Heart left ventricle (tissue), 16 donors: Measurements from ENCODE around the gene ERFE. TPM values are rescaled to one million over a fixed set of nuclear protein-coding genes. Genes with fewer than 3 reads are reported as not detected.

Source experiments
- ATAC-seq, 4 donors: fragments of 200-7000 bp; cut with Tn5 transposase; one replicate each; pipeline ENCODE4 v1.9.1; 2020 to 2022; ENCODE audit warnings: moderate library complexity in 4 of 4, mild to moderate bottlenecking in 3 of 4, moderate number of reproducible peaks in 1 of 4
- DNase-seq, 5 donors: peaks; one replicate each; pipeline ENCODE4 v3.0.0-alpha.2; 2020
- H3K27ac ChIP-seq, 12 donors: fragments of 200-600 bp; sonication (generic) in 4 of 12; one replicate each; pipeline versions ENCODE4 v1.5.0 to v1.8.0; 2016 to 2022; ENCODE audit warnings: mild to moderate bottlenecking in 2 of 12
- H3K27me3 ChIP-seq, 9 donors: fragments of 200-600 bp; sonication (generic) in 2 of 9; one replicate each; pipeline versions ENCODE4 v1.5.1 to v1.8.0; 2016 to 2022; ENCODE audit warnings: mild to moderate bottlenecking in 3 of 9
- H3K36me3 ChIP-seq, 9 donors: fragments of 200-600 bp; sonication (generic) in 2 of 9; one replicate each; pipeline versions ENCODE4 v1.5.0 to v1.8.0; 2018 to 2022; ENCODE audit warnings: mild to moderate bottlenecking in 2 of 9
- H3K4me1 ChIP-seq, 12 donors: fragments of 200-600 bp; sonication (generic) in 4 of 12; one replicate each; pipeline versions ENCODE4 v1.5.0 to v1.8.0; 2016 to 2022; ENCODE audit warnings: mild to moderate bottlenecking in 3 of 12
- H3K4me3 ChIP-seq, 12 donors: fragments of 200-600 bp; sonication (generic) in 4 of 12; one replicate each; pipeline versions ENCODE4 v1.5.0 to v1.8.0; 2017 to 2022; ENCODE audit warnings: mild to moderate bottlenecking in 9 of 12, moderate library complexity in 4 of 12
- H3K9me3 ChIP-seq, 12 donors: fragments of 200-600 bp; sonication (generic) in 4 of 12; one replicate each; pipeline versions ENCODE4 v1.5.0 to v1.8.0; 2016 to 2022; ENCODE audit warnings: mild to moderate bottlenecking in 1 of 12
- POLR2A ChIP-seq, 2 donors: fragments of 450-650 bp; IDR thresholded peaks; one replicate each; pipeline ENCODE4 v1.6.1; 2017; ENCODE audit warnings: antibody characterized with exemption in 2 of 2, mild to moderate bottlenecking in 2 of 2, moderate library complexity in 2 of 2
- WGBS, 4 donors: extraction: QIAGEN DNeasy Blood & Tissue Kit in 2 of 4; methylation state at CpG; one replicate each; pipeline versions ENCODE4 v1.1.5 to v1.1.7; 2013 to 2018; 5-methylcytosine and 5-hydroxymethylcytosine counted together
- intact Hi-C, 10 donors: fragments of 100-400 bp; cut with DNase I; formaldehyde crosslinking; loops; one replicate each; pipeline versions ENCODE4 v1.11.1 to v1.14.2; 2022
- polyA plus RNA-seq, 2 donors: library from polyadenylated mRNA; stranded (reverse); fragments of 200-250 nt; gene quantifications; one replicate each; pipeline ENCODE4 v1.2.3, GENCODE V29; 2013
- total RNA-seq, 9 donors: library from RNA; depleted of rRNA in 2 of 9; stranded (reverse); fragments of >200 nt in 2 of 9; fragmentation: NEBNext Ultra II Directional in 3 of 9; extraction: Animal tissue kit (Norgen Biotek cat#: 25700) in 3 of 9; gene quantifications; one replicate each; pipeline versions ENCODE4 v1.1.0 to v1.2.4, GENCODE V29; 2016 to 2023
- TF ChIP-seq, protein P1 (sequence below), 12 donors: fragments of 200-600 bp; sonication (generic) in 4 of 12; IDR thresholded peaks; one replicate each; pipeline versions ENCODE4 v1.5.0 to v1.8.0; 2018 to 2022; ENCODE audit warnings: antibody characterized with exemption in 12 of 12, mild to moderate bottlenecking in 5 of 12
- donor health status: ischemic (EF 13 %, LVEDD 7.1; RV severe dilation, severe dysfunction).
- donor health status: healthy with polysubstance abuse.
- donor health status: DM: no; HTN: yes; CAD: no.
- donor health status: DM: no; HTN: no; CAD: no.
- donor health status: ischemic (EF 25% LVEDD 6.9; RV normal size, moderate dysfunction).
- donor health status: ischemic (EF 25% LVEDD 5.7; RV mildly dilated, moderate dysfunction).
- donor health status: healthy.
- donor health status: DM: yes; HTN: yes; CAD: no.
- donor health status: ischemic (EF 35%, LVEDD 5.7; RV mildly dilated, moderate dysfunction).
- donor health status: nonischemic (EF 11% LVEDD 7.7; RV severe dilation, severe dysfunction).
- donor health status: DM: yes; HTN: yes; CAD: no.
- donor health status: PGD.
- donor health status: ischemic (EF 29% LVEDD 5.4; RV normal size, mild dysfunction).
- donor health status: nonischemic (EF 23%, LVEDD 6.1; RV moderate dilation, normal function).

The ERFE gene
- total and polyA plus RNA-seq, 11 donors: 0.08 to 1.8 (median 0.48) TPM; not detected in 3

DNA sequence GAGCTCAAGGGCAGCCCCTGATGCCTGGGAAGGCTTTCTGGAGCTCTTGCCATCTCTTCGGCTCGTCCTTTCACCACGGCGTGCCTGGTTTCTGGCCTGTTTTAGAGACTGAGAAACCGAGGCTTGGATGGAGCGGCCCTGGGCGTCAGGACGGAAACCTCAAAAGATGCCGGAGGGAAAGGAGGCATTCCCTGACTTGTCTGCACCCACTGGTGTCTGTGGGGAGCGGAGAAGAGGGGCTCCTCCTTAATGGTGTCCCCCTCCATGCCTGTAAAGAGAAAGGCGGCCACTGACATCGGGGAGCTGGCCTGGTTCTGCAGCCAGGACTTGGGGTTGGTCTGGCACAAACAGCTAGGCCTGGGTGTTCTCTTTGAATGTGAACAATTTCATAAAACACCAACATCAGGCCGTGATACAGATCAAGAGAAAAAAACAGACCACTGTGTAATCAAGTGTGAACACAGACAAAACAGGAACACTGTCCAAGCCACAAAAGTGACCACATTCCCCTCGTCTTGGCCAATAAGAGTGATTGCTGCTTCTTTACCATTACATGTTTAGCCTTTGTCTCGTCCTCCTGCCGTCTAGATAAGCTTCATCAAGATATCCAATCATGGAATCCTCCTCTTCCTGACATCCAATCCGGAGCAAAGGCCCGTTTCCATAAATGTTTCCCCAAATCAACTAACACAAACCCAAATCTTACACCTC, 45.4 kb downstream of the ERFE start:
- Histone ChIP-seq H3K4me1 (peaks cover 0 to 42% (median 30%) of the 10 kb centered on the region in 12 donors), H3K27ac (peak overlapping the region; percentile 67 to 97 (median 92)), H3K27me3 (no peaks in the 10 kb centered on the region), H3K9me3 (no peaks in the 10 kb centered on the region), H3K36me3 (no peaks in the 10 kb centered on the region), H3K4me3 (peak overlapping the region in 11 of 12 donors; percentile 64 to 94 (median 77))
- no peak for TF ChIP-seq POLR2A (IDR thresholded peaks at IDR 0.05)
- TF ChIP-seq, protein P1, sequence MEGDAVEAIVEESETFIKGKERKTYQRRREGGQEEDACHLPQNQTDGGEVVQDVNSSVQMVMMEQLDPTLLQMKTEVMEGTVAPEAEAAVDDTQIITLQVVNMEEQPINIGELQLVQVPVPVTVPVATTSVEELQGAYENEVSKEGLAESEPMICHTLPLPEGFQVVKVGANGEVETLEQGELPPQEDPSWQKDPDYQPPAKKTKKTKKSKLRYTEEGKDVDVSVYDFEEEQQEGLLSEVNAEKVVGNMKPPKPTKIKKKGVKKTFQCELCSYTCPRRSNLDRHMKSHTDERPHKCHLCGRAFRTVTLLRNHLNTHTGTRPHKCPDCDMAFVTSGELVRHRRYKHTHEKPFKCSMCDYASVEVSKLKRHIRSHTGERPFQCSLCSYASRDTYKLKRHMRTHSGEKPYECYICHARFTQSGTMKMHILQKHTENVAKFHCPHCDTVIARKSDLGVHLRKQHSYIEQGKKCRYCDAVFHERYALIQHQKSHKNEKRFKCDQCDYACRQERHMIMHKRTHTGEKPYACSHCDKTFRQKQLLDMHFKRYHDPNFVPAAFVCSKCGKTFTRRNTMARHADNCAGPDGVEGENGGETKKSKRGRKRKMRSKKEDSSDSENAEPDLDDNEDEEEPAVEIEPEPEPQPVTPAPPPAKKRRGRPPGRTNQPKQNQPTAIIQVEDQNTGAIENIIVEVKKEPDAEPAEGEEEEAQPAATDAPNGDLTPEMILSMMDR (IDR thresholded peaks at IDR 0.05): no peak
- WGBS, 4 donors: 59 to 79% (median 59%) methylated on average over 11 to 18 of the region's 18 CpGs
- ATAC-seq (no peak), DNase-seq (peak in 2 of 5 donors; percentile 29 to 33)
- intact Hi-C loops: loop anchor here in 2 of 10 donors (5.0 kb wide), 2 partner anchors 33 to 38 kb away; partner anchors contain the start of gene HES6 (in 1 of the 2)

DNA sequence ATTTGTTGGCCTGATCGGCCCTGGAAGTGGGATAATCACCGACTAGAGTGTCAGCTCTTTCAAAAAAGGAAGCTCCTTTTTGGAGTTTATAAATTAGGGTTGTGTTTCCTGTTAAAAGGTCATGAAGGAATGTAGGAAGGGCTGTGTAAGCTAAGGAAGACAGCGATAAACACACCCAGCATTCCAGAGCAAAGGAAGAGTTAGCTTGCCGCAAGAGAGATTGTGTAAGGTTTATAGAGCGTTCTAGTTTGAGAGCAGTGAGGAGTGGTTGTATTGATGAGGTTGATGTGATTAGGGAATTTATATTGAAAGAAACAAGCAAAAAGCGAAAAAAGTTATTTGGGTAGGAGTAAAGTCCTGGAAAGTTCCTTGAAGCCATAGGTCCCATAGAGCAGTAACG, 48.2 kb downstream of the ERFE start:
- WGBS, 4 donors: 73 to 77% (median 76%) methylated on average over 7 of the region's 7 CpGs
- H3K36me3 ChIP-seq: no peaks in the 10 kb centered on the region
- H3K4me1 ChIP-seq: peaks cover 0 to 13% (median 10%) of the 10 kb centered on the region in 12 donors
- intact Hi-C loops: no loop called here
- no peaks in the 10 kb centered on the region for H3K9me3 ChIP-seq
- ATAC-seq (no peak), DNase-seq (no peak)
- no peak for TF ChIP-seq POLR2A (IDR thresholded peaks at IDR 0.05)
- TF ChIP-seq, protein P1 (IDR thresholded peaks at IDR 0.05): no peak
- H3K4me3 ChIP-seq: no peak overlapping the region
- H3K27me3 ChIP-seq: no peaks in the 10 kb centered on the region
- no peak overlapping the region for H3K27ac ChIP-seq

DNA sequence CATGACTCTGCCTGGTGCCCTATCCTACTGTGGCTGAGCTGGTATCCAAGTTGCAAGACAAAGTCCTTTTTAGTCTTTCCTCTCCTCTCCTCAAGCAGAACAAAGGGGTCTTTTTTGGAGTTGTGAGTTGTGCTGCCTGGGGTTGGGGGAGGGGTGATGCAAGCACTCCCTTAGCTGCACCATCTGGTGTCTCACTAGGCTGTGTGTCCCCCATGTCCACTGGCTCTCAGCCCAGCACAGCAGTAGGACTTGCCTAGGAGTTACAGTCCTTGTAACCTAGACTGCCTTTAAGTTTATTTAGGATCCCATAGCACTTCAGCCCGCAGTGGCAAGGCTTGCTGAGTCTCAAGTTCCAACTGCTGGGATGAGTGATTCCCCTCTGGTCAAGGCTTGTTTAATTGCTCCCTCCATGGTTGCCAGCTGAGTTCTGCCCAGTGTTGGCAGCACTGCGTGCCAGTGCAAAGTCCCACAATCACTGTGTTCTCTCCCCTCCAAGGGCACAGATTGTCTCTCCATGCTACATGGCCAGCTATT, 57.9 kb downstream of the ERFE start:
- H3K4me1 ChIP-seq: peaks cover 0 to 11% (median 0%) of the 10 kb centered on the region in 12 donors
- no peak overlapping the region for H3K4me3 ChIP-seq
- H3K36me3 ChIP-seq: no peaks in the 10 kb centered on the region
- 45 to 72% (median 68%) methylated on average over 2 of the region's 2 CpGs for WGBS, 4 donors
- intact Hi-C loops: no loop called here
- H3K27me3 ChIP-seq: peaks cover 0 to 11% (median 0%) of the 10 kb centered on the region in 9 donors
- DNase-seq (no peak), ATAC-seq (peak; percentile 80 to 86 (median 81))
- no peaks in the 10 kb centered on the region for H3K9me3 ChIP-seq
- H3K27ac ChIP-seq: peak overlapping the region in 3 of 12 donors; percentile 25 to 45 (median 36)
- TF ChIP-seq, protein P1 (IDR thresholded peaks at IDR 0.05): no peak
- no peak for TF ChIP-seq POLR2A (IDR thresholded peaks at IDR 0.05)

Other genes starting within 250 kb of the ERFE start
- 10 to 100 TPM; 54.2 to 73.8 (median 60.6) TPM for gene UBE2F, start 192.0 kb upstream of the ERFE start, total RNA-seq
- 10 to 100 TPM; 56.4 to 83.4 TPM for gene UBE2F, start 192.0 kb upstream of the ERFE start, polyA plus RNA-seq
- 10 to 100 TPM in 6 of 9 donors, 1 to 10 TPM in 3; 8.1 to 14.3 (median 10.6) TPM for gene SCLY, start 98.0 kb upstream of the ERFE start, total RNA-seq
- 10 to 100 TPM in 1 of 2 donors, 1 to 10 TPM in 1; 6.9 to 21.2 TPM for gene SCLY, start 98.0 kb upstream of the ERFE start, polyA plus RNA-seq
- 1 to 10 TPM in 1 of 9 donors, under 1 TPM in 7, not detected in 1; 0.05 to 1.2 (median 0.23) TPM for gene ESPNL, start 58.6 kb upstream of the ERFE start, total RNA-seq
- under 1 TPM in 1 of 2 donors, not detected in 1; 0.27 TPM for gene ESPNL, start 58.6 kb upstream of the ERFE start, polyA plus RNA-seq
- gene KLHL30, start 20.3 kb upstream of the ERFE start, total RNA-seq: 10 to 100 TPM; 19.8 to 43.7 (median 23.2) TPM
- 10 to 100 TPM in 1 of 2 donors, 1 to 10 TPM in 1; 5.1 to 10.7 TPM for gene KLHL30, start 20.3 kb upstream of the ERFE start, polyA plus RNA-seq
- gene ILKAP, start 44.7 kb downstream of the ERFE start, total RNA-seq: 10 to 100 TPM; 12.4 to 27.7 (median 23.4) TPM
- gene ILKAP, start 44.7 kb downstream of the ERFE start, polyA plus RNA-seq: 10 to 100 TPM; 33.7 to 41.7 TPM
- gene HES6, start 81.1 kb downstream of the ERFE start, total RNA-seq: 1 to 10 TPM in 8 of 9 donors, under 1 TPM in 1; 0.45 to 5.9 (median 2.5) TPM
- 1 to 10 TPM; 3.7 to 9.1 TPM for gene HES6, start 81.1 kb downstream of the ERFE start, polyA plus RNA-seq
- gene PER2, start 129.6 kb downstream of the ERFE start, total RNA-seq: 10 to 100 TPM in 2 of 9 donors, 1 to 10 TPM in 7; 1.6 to 17.1 (median 5.4) TPM
- gene PER2, start 129.6 kb downstream of the ERFE start, polyA plus RNA-seq: 1 to 10 TPM; 2.2 TPM
- 10 to 100 TPM in 7 of 9 donors, 1 to 10 TPM in 2; 3.8 to 20.3 (median 13.8) TPM for gene TRAF3IP1, start 161.5 kb downstream of the ERFE start, total RNA-seq
- gene TRAF3IP1, start 161.5 kb downstream of the ERFE start, polyA plus RNA-seq: 1 to 10 TPM; 6.3 to 7.8 TPM